HG02970 (cell line): ENCODE data around the gene CSMD2.

Source experiments
- ATAC-seq: cut with Tn5 transposase; IDR thresholded peaks from one replicate; pipeline ENCODE4 v1.9.1; 2021; ENCODE audit warnings: mild to moderate bottlenecking, moderate library complexity, moderate number of reproducible peaks; ENCODE audit not compliant: unreplicated experiment, low FRiP score

The CSMD2 gene

GRCh38 chr1:33709783-33710718, 455.0 kb downstream of the CSMD2 start:
- ATAC-seq = no peak

- no peak for ATAC-seq
Measured at GRCh38 chr1:33709174-33709782, 455.8 kb downstream of the CSMD2 start.

- no peak for ATAC-seq
Measured at GRCh38 chr1:33706634-33707255, 458.3 kb downstream of the CSMD2 start.

GRCh38 chr1:33703464-33703863, 461.6 kb downstream of the CSMD2 start:
- ATAC-seq = no peak

- ATAC-seq = no peak
Measured at GRCh38 chr1:33698361-33699035, 466.5 kb downstream of the CSMD2 start.

- no peak for ATAC-seq
Measured at GRCh38 chr1:33697816-33698215, 467.2 kb downstream of the CSMD2 start.

- ATAC-seq = no peak
Measured at GRCh38 chr1:33696962-33697361, 468.1 kb downstream of the CSMD2 start.

- no peak for ATAC-seq
Measured at GRCh38 chr1:33696311-33696710, 468.7 kb downstream of the CSMD2 start.

GRCh38 chr1:33692206-33693188, 472.5 kb downstream of the CSMD2 start:
- no peak for ATAC-seq

GRCh38 chr1:33687000-33687399, 478.0 kb downstream of the CSMD2 start:
- ATAC-seq = no peak

GRCh38 chr1:33686551-33686950, 478.5 kb downstream of the CSMD2 start:
- ATAC-seq = no peak

- ATAC-seq = no peak
Measured at GRCh38 chr1:33685256-33685655, 479.8 kb downstream of the CSMD2 start.

- no peak for ATAC-seq
Measured at GRCh38 chr1:33684396-33685179, 480.4 kb downstream of the CSMD2 start.

GRCh38 chr1:33683913-33684312, 481.1 kb downstream of the CSMD2 start:
- ATAC-seq = no peak

- no peak for ATAC-seq
Measured at GRCh38 chr1:33682371-33682770, 482.7 kb downstream of the CSMD2 start.

GRCh38 chr1:33680281-33680840, 484.7 kb downstream of the CSMD2 start:
- ATAC-seq = no peak

- ATAC-seq = no peak
Measured at GRCh38 chr1:33670567-33670966, 494.5 kb downstream of the CSMD2 start.

- no peak for ATAC-seq
Measured at GRCh38 chr1:33668695-33669094, 496.3 kb downstream of the CSMD2 start.
